Loucy (cell line): Measurements from ENCODE around the gene GEMIN8.

Source experiments
- H2AFZ ChIP-seq: fragments of 200-600 bp; sonication (generic); 2 replicates; pipeline ENCODE4 v1.6.0; 2016; ENCODE audit warnings: antibody characterized with exemption, mild to moderate bottlenecking, low read length, moderate library complexity
- H3F3A ChIP-seq: fragments of 200-600 bp; 2 replicates; pipeline ENCODE4 v1.6.0; 2016; ENCODE audit warnings: antibody characterized with exemption, low read depth, mild to moderate bottlenecking
- H3K27me3 ChIP-seq: fragments of 200-600 bp; sonication (generic); 2 replicates; pipeline ENCODE4 v1.6.1; 2014; ENCODE audit warnings: low read length, mild to moderate bottlenecking; ENCODE audit not compliant: insufficient read depth, poor library complexity, severe bottlenecking
- H3K36me3 ChIP-seq: fragments of 200-600 bp; sonication (generic); 2 replicates; pipeline ENCODE4 v1.6.1; 2016; ENCODE audit warnings: low read length; ENCODE audit not compliant: insufficient read depth
- H3K4me1 ChIP-seq: fragments of 200-600 bp; sonication (generic); 2 replicates; pipeline ENCODE4 v1.5.1; 2014; ENCODE audit warnings: low read length, mild to moderate bottlenecking; ENCODE audit not compliant: insufficient read depth, poor library complexity, severe bottlenecking
- H3K4me2 ChIP-seq: fragments of 200-600 bp; sonication (generic); 2 replicates; pipeline ENCODE4 v1.6.0; 2014; ENCODE audit warnings: antibody characterized with exemption, low read length, low read depth, mild to moderate bottlenecking; ENCODE audit not compliant: poor library complexity, severe bottlenecking
- H3K4me3 ChIP-seq: fragments of 200-600 bp; sonication (generic); 2 replicates; pipeline ENCODE4 v1.5.1; 2014; ENCODE audit warnings: low read length, mild to moderate bottlenecking, mixed read lengths; ENCODE audit not compliant: poor library complexity, severe bottlenecking
- H3K79me2 ChIP-seq: fragments of 200-600 bp; sonication (generic); 2 replicates; pipeline ENCODE4 v1.6.1; 2014; ENCODE audit warnings: low read length; ENCODE audit not compliant: insufficient read depth
- H3K9ac ChIP-seq: fragments of 200-600 bp; sonication (generic); 2 replicates; pipeline ENCODE4 v1.6.0; 2014; ENCODE audit warnings: mild to moderate bottlenecking, low read depth, low read length, moderate library complexity; ENCODE audit not compliant: poor library complexity, severe bottlenecking
- H3K9me2 ChIP-seq: fragments of 200-600 bp; sonication (generic); replicated peaks from 2 replicates; pipeline ENCODE4 v1.6.1; 2016; ENCODE audit warnings: low read depth, low read length, mixed read lengths
- H3K9me3 ChIP-seq: fragments of 200-600 bp; sonication (generic); 2 replicates; pipeline ENCODE4 v1.6.1; 2014; ENCODE audit warnings: mild to moderate bottlenecking, antibody characterized with exemption, low read length, low read depth; ENCODE audit not compliant: insufficient read depth
- H4K20me1 ChIP-seq: fragments of 200-600 bp; sonication (generic); 2 replicates; pipeline ENCODE4 v1.6.0; 2014; ENCODE audit warnings: antibody characterized with exemption, low read length, mild to moderate bottlenecking; ENCODE audit not compliant: insufficient read depth, poor library complexity, severe bottlenecking
- CTCF ChIP-seq: fragments of 200-600 bp; sonication (generic); conservative IDR thresholded peaks from 2 replicates; pipeline ENCODE4 v1.5.1; 2014; ENCODE audit warnings: mild to moderate bottlenecking, antibody characterized with exemption, low read length
- EZH2phosphoT487 ChIP-seq: fragments of 200-600 bp; IDR thresholded peaks from 2 replicates; pipeline ENCODE4 v1.6.1; 2018; ENCODE audit warnings: antibody characterized with exemption, mild to moderate bottlenecking, moderate library complexity, borderline replicate concordance

Gene GEMIN8

GRCh38 chrX:14013054-14013453 lies 16.6 kb downstream of the GEMIN8 start:
- Histone ChIP-seq H3K36me3 (no peaks in the 10 kb centered on the region), H3K9ac (no peak overlapping the region), H3K4me1 (peaks cover 8% of the 10 kb centered on the region), H4K20me1 (no peaks in the 10 kb centered on the region), H2AFZ (no peak overlapping the region), H3K79me2 (no peaks in the 10 kb centered on the region), H3K9me3 (no peaks in the 10 kb centered on the region), H3F3A (no peaks in the 10 kb centered on the region), H3K27me3 (no peaks in the 10 kb centered on the region), H3K4me2 (no peak overlapping the region), H3K4me3 (no peak overlapping the region), H3K9me2 (no peaks in the 10 kb centered on the region)
- TF ChIP-seq CTCF (no peak), EZH2phosphoT487 (no peak)

- TF ChIP-seq CTCF: no peak
- TF ChIP-seq EZH2phosphoT487: no peak
- Histone ChIP-seq H3K4me2 (no peak overlapping the region), H3K27me3 (no peaks in the 10 kb centered on the region), H3K9me2 (no peaks in the 10 kb centered on the region), H3K4me3 (no peak overlapping the region), H3K79me2 (no peaks in the 10 kb centered on the region), H3K9ac (no peak overlapping the region), H2AFZ (no peak overlapping the region), H4K20me1 (no peaks in the 10 kb centered on the region), H3K36me3 (no peaks in the 10 kb centered on the region), H3K4me1 (peaks cover 8% of the 10 kb centered on the region), H3F3A (no peaks in the 10 kb centered on the region), H3K9me3 (no peaks in the 10 kb centered on the region)
These were observed 19.1 kb downstream of the GEMIN8 start for GRCh38 chrX:14010566-14010965.

- no peaks in the 10 kb centered on the region for H4K20me1 ChIP-seq
- TF ChIP-seq CTCF (no peak), EZH2phosphoT487 (no peak)
- no peak overlapping the region for H3K4me2 ChIP-seq
- no peaks in the 10 kb centered on the region for H3K27me3 ChIP-seq
- H2AFZ ChIP-seq: no peak overlapping the region
- no peaks in the 10 kb centered on the region for H3K9me3 ChIP-seq
- H3K36me3 ChIP-seq: no peaks in the 10 kb centered on the region
- H3K4me1 ChIP-seq: no peaks in the 10 kb centered on the region
- no peaks in the 10 kb centered on the region for H3K79me2 ChIP-seq
- H3F3A ChIP-seq: no peaks in the 10 kb centered on the region
- H3K9me2 ChIP-seq: no peaks in the 10 kb centered on the region
- H3K9ac ChIP-seq: no peak overlapping the region
- H3K4me3 ChIP-seq: no peak overlapping the region
These were observed 23.2 kb downstream of the GEMIN8 start for GRCh38 chrX:14006540-14006939.
